ENCODE measurements around the gene KIAA1671. TPM values are rescaled to one million over a fixed set of nuclear protein-coding genes. Genes with fewer than 3 reads are reported as not detected.

Gene KIAA1671
- total and polyA plus RNA-seq, 2 of the 4 experiments (the other 2 are of a cell fraction) = 0.02 TPM; not detected in 1

GRCh38 chr22:25120093-25120561, 167.6 kb downstream of the KIAA1671 start:
- H3K36me3 ChIP-seq (ENCODE audit: control insufficient read depth, insufficient read depth, low read length) = no peaks in the 10 kb centered on the region
- ChIA-PET CTCF (no interaction called here), POLR2A (ENCODE audit: unreplicated experiment) (no interaction called here)
- no peak overlapping the region for H2AK5ac ChIP-seq (ENCODE audit: low read depth, low read length)
- H3K27me3 ChIP-seq (ENCODE audit: control insufficient read depth, insufficient read depth, low read length) = no peaks in the 10 kb centered on the region
- no peaks in the 10 kb centered on the region for H4K20me1 ChIP-seq (ENCODE audit: insufficient read depth, low read length)
- no peak overlapping the region for H2BK5ac ChIP-seq (ENCODE audit: low read depth, low read length, poor library complexity, severe bottlenecking)
- H3K9me1 ChIP-seq (ENCODE audit: insufficient read depth, low read length) = no peaks in the 10 kb centered on the region
- intact Hi-C loops (cut with micrococcal nuclease) (no loop called here), dilution Hi-C loops (cut with HindIII; ENCODE audit: low sequenced_read_pairs, unreplicated experiment) (no loop called here), in situ Hi-C loops (cut with MboI; ENCODE audit: low sequenced_read_pairs) (no loop called here)
- H4K8ac ChIP-seq (ENCODE audit: low read depth in 2 of 2, low read length in 2 of 2) = no peak overlapping the region
- no peak overlapping the region for H2BK120ac ChIP-seq (ENCODE audit: low read depth, low read length)
- H3K14ac ChIP-seq (replicated peaks; ENCODE audit: low read depth, low read length) = no peak overlapping the region
- H3K56ac ChIP-seq (ENCODE audit: extremely low read depth, insufficient read depth, low read length) = no peak overlapping the region
- WGBS, 2 experiments (ENCODE audit: extremely low coverage in 2 of 2, insufficient read length in 1 of 2) = no CpG with 5 or more reads among the region's 3 CpGs
- no peak overlapping the region for H3K4me2 ChIP-seq (ENCODE audit: low read depth, low read length)
- no peak for ATAC-seq (ENCODE audit: low read depth)
- no peak overlapping the region for H3K23ac ChIP-seq (ENCODE audit: low read depth, low read length)
- no peaks in the 10 kb centered on the region for H3K79me1 ChIP-seq (ENCODE audit: low read depth in 1 of 2, low read length in 2 of 2)
- no peak overlapping the region for H3K18ac ChIP-seq (ENCODE audit: low read depth, low read length)
- H3K27ac ChIP-seq (ENCODE audit: insufficient read depth, low read length) = no peak overlapping the region
- DNase-seq = no peak
- no peak overlapping the region for H3K4ac ChIP-seq (ENCODE audit: low read depth, low read length)
- no peak overlapping the region for H4K5ac ChIP-seq (ENCODE audit: low read depth, low read length)
- H2BK20ac ChIP-seq (ENCODE audit: low read depth, low read length) = no peak overlapping the region
- H2AK9ac ChIP-seq (replicated peaks; ENCODE audit: low read depth, low read length, poor library complexity) = no peak overlapping the region
- no peak overlapping the region for H3K9ac ChIP-seq (ENCODE audit: low read depth, low read length)
- H4K91ac ChIP-seq (ENCODE audit: insufficient read depth, low read depth, low read length) = no peak overlapping the region
- H2AFZ ChIP-seq (replicated peaks; ENCODE audit: low read length, poor library complexity) = no peak overlapping the region
- H3K9me3 ChIP-seq (ENCODE audit: control insufficient read depth, insufficient read depth, low read length) = no peaks in the 10 kb centered on the region
- H3K4me1 ChIP-seq (ENCODE audit: control insufficient read depth, insufficient read depth, low read length) = no peaks in the 10 kb centered on the region
- H2BK15ac ChIP-seq (ENCODE audit: low read depth, low read length) = no peak overlapping the region
- H3K4me3 ChIP-seq (ENCODE audit: insufficient read depth, low read depth, low read length) = no peak overlapping the region
- no peak for TF ChIP-seq CEBPB (IDR thresholded peaks at IDR 0.05; ENCODE audit: low read depth, low read length)
- no peak for TF ChIP-seq BHLHE40 (IDR thresholded peaks at IDR 0.05; ENCODE audit: low read depth, low read length)
- no peak for TF ChIP-seq CTCF (conservative IDR thresholded peaks at IDR 0.05; ENCODE audit: low read depth, low read length)
- no peak for TF ChIP-seq POLR2A (IDR thresholded peaks at IDR 0.05; ENCODE audit: low read depth, low read length)
- no peak for TF ChIP-seq RCOR1 (IDR thresholded peaks at IDR 0.05; ENCODE audit: insufficient replicate concordance, low read length)
- TF ChIP-seq USF2 (IDR thresholded peaks at IDR 0.05; ENCODE audit: low read depth, low read length) = no peak
- no peak for TF ChIP-seq MAFK (IDR thresholded peaks at IDR 0.05; ENCODE audit: low read depth, low read length)
- no TSS peak for BruUV-seq (replicated peaks)
